BE2C (cell line): Measurements from ENCODE around the gene RAB31.

ENCODE experiments used
- DNase-seq: peaks from one replicate; pipeline ENCODE4 v3.0.0-alpha.2; 2020
- H3K27me3 ChIP-seq: fragments of 250-450 bp; sonication (Bioruptor Pico); 2 replicates; pipeline ENCODE4 v1.5.1; 2020; ENCODE audit warnings: mild to moderate bottlenecking
- H3K36me3 ChIP-seq: fragments of 250-450 bp; sonication (Bioruptor Pico); 2 replicates; pipeline ENCODE4 v1.5.1; 2020; ENCODE audit warnings: mild to moderate bottlenecking
- H3K4me1 ChIP-seq: fragments of 250-450 bp; sonication (Bioruptor Pico); 2 replicates; pipeline ENCODE4 v1.5.1; 2020
- H3K4me3 ChIP-seq: 2 replicates; pipeline ENCODE4 v1.5.1; 2011; ENCODE audit warnings: low read depth, low read length
- H3K9me3 ChIP-seq: fragments of 250-450 bp; sonication (Bioruptor Pico); 2 replicates; pipeline ENCODE4 v1.5.1; 2020
- CTCF ChIP-seq: IDR thresholded peaks from 2 replicates; pipeline ENCODE4 v1.5.1; 2012; ENCODE audit warnings: mild to moderate bottlenecking, low read depth, low read length

RAB31 gene

GRCh38 chr18:9849407-9850283 is 141.5 kb downstream of the RAB31 start:
- Histone ChIP-seq H3K9me3 (no peaks in the 10 kb centered on the region), H3K4me3 (no peak overlapping the region), H3K36me3 (no peaks in the 10 kb centered on the region), H3K4me1 (no peaks in the 10 kb centered on the region), H3K27me3 (no peaks in the 10 kb centered on the region)
- TF ChIP-seq CTCF: no peak
- DNase-seq: no peak

GRCh38 chr18:9850309-9850708 is 142.2 kb downstream of the RAB31 start:
- no peak overlapping the region for H3K4me3 ChIP-seq
- H3K4me1 ChIP-seq: no peaks in the 10 kb centered on the region
- TF ChIP-seq CTCF: no peak
- no peaks in the 10 kb centered on the region for H3K36me3 ChIP-seq
- no peaks in the 10 kb centered on the region for H3K9me3 ChIP-seq
- DNase-seq: no peak
- H3K27me3 ChIP-seq: no peaks in the 10 kb centered on the region

- Histone ChIP-seq H3K4me3 (no peak overlapping the region), H3K4me1 (no peaks in the 10 kb centered on the region), H3K9me3 (no peaks in the 10 kb centered on the region), H3K36me3 (no peaks in the 10 kb centered on the region), H3K27me3 (no peaks in the 10 kb centered on the region)
- TF ChIP-seq CTCF: no peak
- no peak for DNase-seq
Measured at GRCh38 chr18:9851511-9851910, 143.4 kb downstream of the RAB31 start.

- no peaks in the 10 kb centered on the region for H3K36me3 ChIP-seq
- TF ChIP-seq CTCF: no peak
- no peak for DNase-seq
Measured at GRCh38 chr18:9852266-9853081, 144.4 kb downstream of the RAB31 start.

GRCh38 chr18:9854801-9855676 is 146.9 kb downstream of the RAB31 start:
- H3K9me3 ChIP-seq: no peaks in the 10 kb centered on the region

More at GRCh38 chr18:9852266-9853081, 144.4 kb downstream of the RAB31 start:
- no peak overlapping the region for H3K4me3 ChIP-seq
- no peaks in the 10 kb centered on the region for H3K9me3 ChIP-seq
- H3K4me1 ChIP-seq: no peaks in the 10 kb centered on the region
- no peaks in the 10 kb centered on the region for H3K27me3 ChIP-seq

More at GRCh38 chr18:9854801-9855676, 146.9 kb downstream of the RAB31 start:
- no peak overlapping the region for H3K4me3 ChIP-seq
- no peaks in the 10 kb centered on the region for H3K4me1 ChIP-seq
- no peaks in the 10 kb centered on the region for H3K36me3 ChIP-seq
- H3K27me3 ChIP-seq: no peaks in the 10 kb centered on the region
- TF ChIP-seq CTCF: no peak
- DNase-seq: no peak
